Upper lobe of left lung (tissue), 6 donors: Measurements from ENCODE around the gene SMIM36. TPM values are rescaled to one million over a fixed set of nuclear protein-coding genes. Genes with fewer than 3 reads are reported as not detected.

Source experiments
- ATAC-seq, 2 donors: fragments of 200-7000 bp; cut with Tn5 transposase; one replicate each; pipeline ENCODE4 v1.9.1; 2022; ENCODE audit warnings: mild to moderate bottlenecking in 2 of 2, moderate library complexity in 2 of 2; ENCODE audit not compliant: low FRiP score in 2 of 2
- DNase-seq, 2 donors: peaks; one replicate each; pipeline ENCODE4 v3.0.0-alpha.2; 2019 to 2020
- H3K27ac ChIP-seq, 4 donors: fragments of 200-600 bp; sonication (generic); one replicate each; pipeline ENCODE4 v1.5.1; 2016 to 2019
- H3K27me3 ChIP-seq, 4 donors: fragments of 200-600 bp; sonication (generic); one replicate each; pipeline ENCODE4 v1.5.1; 2017 to 2019
- H3K36me3 ChIP-seq, 4 donors: fragments of 200-600 bp; sonication (generic); one replicate each; pipeline ENCODE4 v1.5.1; 2016 to 2019
- H3K4me1 ChIP-seq, 4 donors: fragments of 200-600 bp; sonication (generic); one replicate each; pipeline ENCODE4 v1.5.1; 2018 to 2019
- H3K4me3 ChIP-seq, 4 donors: fragments of 200-600 bp; sonication (generic); one replicate each; pipeline ENCODE4 v1.5.1; 2017 to 2019; ENCODE audit warnings: mild to moderate bottlenecking in 2 of 4, moderate library complexity in 1 of 4
- H3K9me3 ChIP-seq, 4 donors: fragments of 200-600 bp; sonication (generic); one replicate each; pipeline ENCODE4 v1.5.1; 2018 to 2019
- CTCF ChIP-seq, 6 experiments: fragments of 450-650 bp in 4 of 6; fragments of 200-600 bp in 2 of 6; sonication (generic) in 2 of 6; IDR thresholded peaks; one replicate each; pipeline ENCODE4 v1.5.1; 2016 to 2019; ENCODE audit warnings: antibody characterized with exemption in 6 of 6
- EP300 ChIP-seq, 4 donors: sonication (generic); formaldehyde crosslinking; IDR thresholded peaks; one replicate each; pipeline ENCODE4 v1.5.1; 2017; ENCODE audit warnings: antibody characterized with exemption in 4 of 4, control low read depth in 2 of 4
- POLR2A ChIP-seq, 4 donors: fragments of 450-650 bp; IDR thresholded peaks; one replicate each; pipeline ENCODE4 v1.5.1; 2016 to 2017; ENCODE audit warnings: antibody characterized with exemption in 4 of 4, mild to moderate bottlenecking in 2 of 4
- POLR2AphosphoS5 ChIP-seq, 2 donors: sonication (generic); formaldehyde crosslinking; IDR thresholded peaks; one replicate each; pipeline ENCODE4 v1.5.1; 2017; ENCODE audit warnings: antibody characterized with exemption in 2 of 2
- WGBS, 2 donors: methylation state at CpG; one replicate each; pipeline ENCODE4 v1.1.5; 2017 to 2018; 5-methylcytosine and 5-hydroxymethylcytosine counted together
- total RNA-seq, 6 donors: library from RNA; depleted of rRNA in 4 of 6; stranded (reverse); fragments of >200 nt in 4 of 6; gene quantifications; one replicate each; pipeline versions ENCODE4 v1.1.0 to v1.2.1, GENCODE V29; 2016 to 2021
- donor health status: DM: no; HTN: no; CAD: no; lungs with moderate emphysema.
- donor health status: DM: no; HTN: yes; CAD: no; lungs with severe emphysema.

Gene SMIM36
- total RNA-seq, 6 donors from 2014 or later: not detected

GRCh38 chr17:55430541-55431288, 80.5 kb downstream of the SMIM36 start:
- DNase-seq (no peak), ATAC-seq (no peak)
- WGBS, 2 donors: 60 to 74% methylated on average over 4 of the region's 4 CpGs
- Histone ChIP-seq H3K36me3 (no peaks in the 10 kb centered on the region), H3K4me3 (no peak overlapping the region), H3K4me1 (peaks cover 0 to 8% (median 6%) of the 10 kb centered on the region in 4 donors), H3K9me3 (no peaks in the 10 kb centered on the region), H3K27me3 (no peaks in the 10 kb centered on the region), H3K27ac (no peak overlapping the region)
- TF ChIP-seq POLR2AphosphoS5 (IDR thresholded peaks at IDR 0.05) (no peak), CTCF (IDR thresholded peaks at IDR 0.05) (no peak), POLR2A (IDR thresholded peaks at IDR 0.05) (no peak), EP300 (IDR thresholded peaks at IDR 0.05) (no peak)

GRCh38 chr17:55427587-55427882, 83.7 kb downstream of the SMIM36 start:
- WGBS, 2 donors: 92 to 94% methylated on average over 2 of the region's 2 CpGs
- no peaks in the 10 kb centered on the region for H3K36me3 ChIP-seq
- peak overlapping the region in 1 of 4 donors; percentile 13 for H3K27ac ChIP-seq
- H3K4me1 ChIP-seq: peaks cover 0 to 3% (median under 1%) of the 10 kb centered on the region in 4 donors
- H3K9me3 ChIP-seq: no peaks in the 10 kb centered on the region
- no peak overlapping the region for H3K4me3 ChIP-seq
- no peak for DNase-seq
- no peak for ATAC-seq
- no peaks in the 10 kb centered on the region for H3K27me3 ChIP-seq
- TF ChIP-seq EP300 (IDR thresholded peaks at IDR 0.05): no peak
- no peak for TF ChIP-seq CTCF (IDR thresholded peaks at IDR 0.05)
- TF ChIP-seq POLR2A (IDR thresholded peaks at IDR 0.05): no peak
- no peak for TF ChIP-seq POLR2AphosphoS5 (IDR thresholded peaks at IDR 0.05)

- Histone ChIP-seq H3K4me1 (peaks cover 0 to 8% (median 5%) of the 10 kb centered on the region in 4 donors), H3K4me3 (no peak overlapping the region), H3K27ac (no peak overlapping the region), H3K36me3 (no peaks in the 10 kb centered on the region), H3K27me3 (no peaks in the 10 kb centered on the region), H3K9me3 (no peaks in the 10 kb centered on the region)
- 40 to 63% methylated on average over 2 of the region's 2 CpGs for WGBS, 2 donors
- DNase-seq (no peak), ATAC-seq (peak in 1 of 2 donors; percentile 31)
- TF ChIP-seq CTCF (IDR thresholded peaks at IDR 0.05) (no peak), POLR2AphosphoS5 (IDR thresholded peaks at IDR 0.05) (peak in 1 of 2 donors; percentile 29), EP300 (IDR thresholded peaks at IDR 0.05) (no peak), POLR2A (IDR thresholded peaks at IDR 0.05) (no peak)
Measured at GRCh38 chr17:55426851-55427586, 84.2 kb downstream of the SMIM36 start.

- no peak for ATAC-seq
- DNase-seq: no peak
- 61 to 64% methylated on average over 4 of the region's 4 CpGs for WGBS, 2 donors
Measured at GRCh38 chr17:55424893-55425540, 86.2 kb downstream of the SMIM36 start.

More at GRCh38 chr17:55424893-55425540, 86.2 kb downstream of the SMIM36 start:
- no peak for TF ChIP-seq EP300 (IDR thresholded peaks at IDR 0.05)
- TF ChIP-seq POLR2A (IDR thresholded peaks at IDR 0.05): no peak
- no peak for TF ChIP-seq POLR2AphosphoS5 (IDR thresholded peaks at IDR 0.05)
- TF ChIP-seq CTCF (IDR thresholded peaks at IDR 0.05): no peak
- Histone ChIP-seq H3K9me3 (no peaks in the 10 kb centered on the region), H3K27me3 (no peaks in the 10 kb centered on the region), H3K4me3 (no peak overlapping the region), H3K4me1 (peaks cover 8 to 22% (median 13%) of the 10 kb centered on the region in 4 donors), H3K36me3 (no peaks in the 10 kb centered on the region), H3K27ac (no peak overlapping the region)
